Measurements from ENCODE around the gene MCEMP1.
A peak's percentile ranks its signal among the peaks of the same experiment; 100 is the strongest.

Gene MCEMP1

GRCh38 chr19:7676854-7677253 lies at the start of gene MCEMP1:
Gene MCEMP1 (plus strand): TSS chr19:7677090. CDS start chr19:7677121, 31 bp downstream.
- FAIRE-seq = no peak

GRCh38 chr19:7627166-7627565 lies 49.7 kb upstream of the MCEMP1 start:
- FAIRE-seq = no peak

GRCh38 chr19:7628589-7629311 lies 48.1 kb upstream of the MCEMP1 start:
- FAIRE-seq = no peak

DNA sequence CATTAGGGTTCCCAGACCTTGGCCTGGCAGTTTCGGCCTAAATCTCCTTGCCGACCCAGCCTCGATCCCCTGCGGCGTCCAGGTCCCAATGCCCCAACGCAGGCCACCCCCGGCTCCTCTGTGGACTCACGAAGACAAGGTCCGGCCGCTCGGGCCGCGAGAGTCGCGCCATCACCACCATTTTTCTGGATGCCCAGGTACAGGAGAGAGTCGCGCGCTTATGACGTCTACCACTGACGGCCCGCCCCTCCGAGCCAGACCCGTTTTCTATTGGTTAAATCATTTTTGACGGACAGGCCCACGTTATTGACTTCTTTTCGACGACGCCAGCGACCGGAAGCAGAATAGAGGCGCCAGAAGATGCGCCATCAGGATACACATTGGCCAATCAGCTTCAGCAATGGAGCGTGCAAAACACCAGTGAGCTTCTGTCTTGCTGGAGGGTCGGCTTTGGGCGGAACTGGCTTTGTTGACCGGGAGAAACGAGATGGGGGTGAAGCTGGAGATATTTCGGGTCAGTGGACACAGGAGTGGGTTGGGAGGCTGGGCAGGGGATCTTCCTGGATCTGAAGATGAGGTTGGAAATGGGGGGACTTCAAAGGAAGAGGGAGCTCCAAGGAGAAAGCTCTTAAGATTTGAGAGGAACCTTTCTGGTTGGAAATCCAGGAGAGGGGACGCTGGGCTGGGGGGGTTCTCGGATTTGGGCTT lies 47.4 kb upstream of the MCEMP1 start, which contains the start of the genes PET100 and XAB2:
Gene PET100, plus strand, starts transcription at position 447 of the 708 bp plus-strand sequence. Its CDS starts 41 bp downstream, at position 488.
Gene XAB2, minus strand, starts transcription at position 199 of the 708 bp plus-strand sequence. Its CDS starts 18 bp downstream, at position 181.
- FAIRE-seq = peak; percentile 100

GRCh38 chr19:7631577-7631976 lies 45.3 kb upstream of the MCEMP1 start:
- no peak for FAIRE-seq

- FAIRE-seq = no peak
These were observed 44.3 kb upstream of the MCEMP1 start for GRCh38 chr19:7632340-7633203.

- no peak for FAIRE-seq
These were observed 43.2 kb upstream of the MCEMP1 start, which contains the start of gene PCP2 for GRCh38 chr19:7633698-7634097. Gene PCP2 (minus strand): TSS chr19:7633719. CDS start chr19:7633457, 262 bp downstream.

DNA sequence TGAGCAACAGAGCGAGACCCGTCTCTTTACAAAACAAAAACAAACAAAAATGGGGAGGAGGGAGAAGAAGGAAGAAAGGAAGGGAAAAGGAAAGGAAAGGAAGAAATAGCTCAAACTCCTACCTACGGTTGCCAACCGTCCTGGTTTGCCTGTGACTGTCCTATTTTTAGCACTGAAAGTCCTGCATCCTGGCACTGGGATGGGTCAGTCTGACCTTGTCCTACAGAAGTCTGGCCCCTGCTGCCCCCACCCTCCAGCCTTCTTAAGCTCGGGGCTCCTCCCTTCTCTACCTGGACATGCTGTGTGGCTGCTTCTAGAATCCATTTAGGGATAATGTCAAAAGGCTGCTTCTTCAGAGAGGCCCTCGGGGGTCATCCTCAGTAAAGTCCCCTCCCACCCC lies 41.2 kb upstream of the MCEMP1 start:
- no peak for FAIRE-seq

GRCh38 chr19:7636317-7636690 lies 40.6 kb upstream of the MCEMP1 start:
- no peak for FAIRE-seq

DNA sequence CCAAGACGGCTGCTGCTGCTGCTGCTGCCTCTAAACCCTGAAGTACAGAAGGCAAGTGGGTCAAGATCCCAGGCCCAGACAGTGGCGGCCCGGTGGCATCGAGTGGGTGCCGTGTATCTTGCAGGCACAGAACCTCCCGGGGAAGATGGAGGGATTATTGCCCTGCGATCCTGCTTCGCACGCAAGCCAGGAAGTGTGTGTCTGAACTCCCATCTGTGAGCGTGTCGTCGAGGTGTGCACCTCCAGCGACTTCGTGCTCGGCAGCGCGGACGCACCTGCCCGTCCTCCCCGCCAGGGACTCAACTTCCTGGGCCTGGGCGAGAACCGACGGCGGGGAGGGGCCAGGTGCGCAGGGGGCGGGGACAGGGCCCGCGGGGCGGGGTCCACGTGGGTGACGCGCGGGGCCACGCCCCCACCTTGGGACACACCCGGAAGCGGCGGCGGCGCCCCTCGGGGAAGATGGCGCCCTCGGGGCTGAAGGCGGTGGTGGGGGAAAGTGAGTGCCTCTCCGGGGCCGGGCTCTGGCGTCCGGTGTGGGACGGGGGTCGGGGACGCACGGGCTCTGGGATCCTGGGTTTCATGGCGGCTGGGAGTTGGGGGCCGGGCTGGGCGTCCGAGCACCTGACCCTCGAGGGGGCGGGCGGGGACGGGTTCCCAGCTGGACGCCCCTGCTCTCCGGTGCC lies 40.1 kb upstream of the MCEMP1 start, which contains the start of gene STXBP2:
Gene STXBP2, plus strand, starts transcription at position 420 of the 683 bp plus-strand sequence. Its CDS starts 40 bp downstream, at position 460.
- no peak for FAIRE-seq

DNA sequence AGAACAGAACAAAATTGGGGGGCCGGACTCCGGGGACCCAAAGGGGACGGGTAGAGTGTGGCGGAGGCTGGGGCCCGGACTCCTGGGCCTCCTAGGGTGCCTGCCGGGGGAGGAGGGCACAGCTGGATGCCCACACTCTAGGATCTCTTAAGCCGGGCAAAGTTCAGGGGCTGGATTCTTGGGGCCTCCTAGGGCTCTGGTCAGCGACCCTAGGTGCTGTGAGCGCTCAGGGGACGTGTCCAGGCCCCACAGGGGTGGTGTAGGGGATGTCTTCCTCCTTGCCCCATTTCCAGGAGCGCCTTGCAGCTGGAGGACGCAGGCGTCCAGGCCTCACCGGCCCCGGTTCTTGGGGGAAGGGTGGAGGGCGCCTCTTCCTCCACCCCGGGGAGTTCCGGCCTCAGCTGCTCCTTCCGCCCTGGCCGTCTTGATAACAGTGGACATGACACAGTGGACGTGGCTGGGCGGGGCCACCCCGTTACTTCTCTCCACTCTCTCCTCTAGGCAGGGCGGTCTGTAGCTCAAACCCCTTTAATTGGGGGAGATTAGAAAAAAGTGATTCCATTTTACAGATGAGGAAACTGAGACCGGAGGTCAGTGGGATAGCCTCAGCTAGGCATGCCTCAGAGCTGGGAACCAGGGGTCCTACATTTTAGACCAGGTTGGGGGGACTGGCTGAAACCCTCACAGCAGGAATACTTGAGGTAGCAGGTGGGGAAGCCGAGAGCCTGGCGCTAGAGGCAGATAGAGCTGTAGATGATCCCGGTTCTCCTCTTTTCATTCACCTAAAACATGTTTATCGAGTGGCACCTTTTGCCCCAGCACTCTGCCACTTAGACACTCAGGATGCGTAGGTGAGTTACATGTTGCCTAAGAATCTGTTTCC lies 39.3 kb upstream of the MCEMP1 start:
- no peak for FAIRE-seq

DNA sequence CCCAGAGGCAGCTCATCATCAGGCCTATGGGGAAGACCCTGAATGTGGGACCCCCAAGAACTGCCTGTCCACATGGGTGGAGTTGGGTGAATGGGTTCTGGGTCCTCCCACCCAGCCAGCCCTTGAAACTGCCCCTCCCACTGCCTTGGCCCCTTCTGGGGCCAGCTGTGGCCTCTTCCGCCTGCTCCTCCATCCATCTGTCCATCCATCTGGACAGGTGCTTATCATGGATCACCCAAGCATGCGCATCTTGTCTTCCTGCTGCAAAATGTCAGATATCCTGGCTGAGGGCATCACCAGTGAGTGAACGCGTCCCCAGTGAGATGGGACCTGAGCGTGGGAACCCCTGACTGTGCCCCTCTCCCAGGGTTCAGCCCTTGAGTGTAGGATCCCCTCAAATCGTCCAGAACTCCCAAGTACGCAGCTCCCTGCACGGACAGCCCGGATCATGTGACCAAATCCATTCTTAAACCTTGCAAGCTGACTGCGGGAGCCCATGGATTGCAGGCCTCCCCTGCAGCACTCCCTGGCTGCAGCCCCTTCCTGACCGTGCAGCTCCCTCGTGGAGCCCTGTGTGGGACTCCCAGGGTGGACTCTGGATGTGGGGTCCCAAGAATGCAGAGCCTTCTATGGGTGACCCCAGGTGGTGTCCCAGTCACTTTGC lies 38.0 kb upstream of the MCEMP1 start:
- FAIRE-seq = no peak

DNA sequence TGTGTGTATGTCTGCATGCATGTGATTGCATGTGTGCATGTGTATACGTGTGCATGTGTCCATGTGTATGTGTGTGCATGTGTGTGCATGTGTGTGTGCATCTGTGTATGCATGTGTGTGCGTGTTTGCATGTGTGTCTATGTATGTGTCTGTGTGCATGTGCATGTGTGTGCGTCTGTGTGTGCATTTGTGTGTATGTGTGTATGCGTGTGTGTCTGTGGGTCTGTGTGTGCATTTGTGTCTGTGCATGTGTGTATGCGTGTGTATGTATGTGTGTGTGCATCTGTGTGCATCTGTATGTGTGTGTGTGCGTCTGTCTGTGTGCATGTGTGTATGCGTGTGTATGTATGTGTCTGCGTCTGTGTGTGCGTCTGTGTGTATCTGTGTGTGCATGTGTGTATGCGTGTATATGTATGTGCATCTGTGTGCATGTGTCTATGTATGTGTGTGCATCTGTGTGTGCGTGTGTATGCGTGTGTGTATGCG lies 37.0 kb upstream of the MCEMP1 start:
- FAIRE-seq = no peak

DNA sequence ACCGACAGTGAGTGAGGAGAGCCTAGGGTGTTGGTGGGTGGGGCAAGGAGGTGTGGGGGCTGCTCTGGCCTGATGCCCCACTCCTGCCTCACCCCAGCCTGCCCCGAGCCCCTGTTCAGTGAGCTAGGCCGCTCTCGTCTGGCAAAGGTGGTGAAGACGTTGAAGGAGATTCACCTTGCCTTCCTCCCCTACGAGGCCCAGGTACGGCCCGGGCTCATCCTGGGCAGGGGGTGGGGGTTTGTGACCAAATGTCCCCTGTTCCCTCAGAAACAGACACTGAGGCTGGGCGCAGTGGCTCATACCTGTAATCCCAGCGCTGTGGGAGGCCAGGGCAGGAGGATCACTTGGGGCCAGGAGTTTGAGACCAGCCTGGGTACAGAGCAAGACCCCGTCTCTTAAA lies 36.1 kb upstream of the MCEMP1 start:
- FAIRE-seq = no peak

DNA sequence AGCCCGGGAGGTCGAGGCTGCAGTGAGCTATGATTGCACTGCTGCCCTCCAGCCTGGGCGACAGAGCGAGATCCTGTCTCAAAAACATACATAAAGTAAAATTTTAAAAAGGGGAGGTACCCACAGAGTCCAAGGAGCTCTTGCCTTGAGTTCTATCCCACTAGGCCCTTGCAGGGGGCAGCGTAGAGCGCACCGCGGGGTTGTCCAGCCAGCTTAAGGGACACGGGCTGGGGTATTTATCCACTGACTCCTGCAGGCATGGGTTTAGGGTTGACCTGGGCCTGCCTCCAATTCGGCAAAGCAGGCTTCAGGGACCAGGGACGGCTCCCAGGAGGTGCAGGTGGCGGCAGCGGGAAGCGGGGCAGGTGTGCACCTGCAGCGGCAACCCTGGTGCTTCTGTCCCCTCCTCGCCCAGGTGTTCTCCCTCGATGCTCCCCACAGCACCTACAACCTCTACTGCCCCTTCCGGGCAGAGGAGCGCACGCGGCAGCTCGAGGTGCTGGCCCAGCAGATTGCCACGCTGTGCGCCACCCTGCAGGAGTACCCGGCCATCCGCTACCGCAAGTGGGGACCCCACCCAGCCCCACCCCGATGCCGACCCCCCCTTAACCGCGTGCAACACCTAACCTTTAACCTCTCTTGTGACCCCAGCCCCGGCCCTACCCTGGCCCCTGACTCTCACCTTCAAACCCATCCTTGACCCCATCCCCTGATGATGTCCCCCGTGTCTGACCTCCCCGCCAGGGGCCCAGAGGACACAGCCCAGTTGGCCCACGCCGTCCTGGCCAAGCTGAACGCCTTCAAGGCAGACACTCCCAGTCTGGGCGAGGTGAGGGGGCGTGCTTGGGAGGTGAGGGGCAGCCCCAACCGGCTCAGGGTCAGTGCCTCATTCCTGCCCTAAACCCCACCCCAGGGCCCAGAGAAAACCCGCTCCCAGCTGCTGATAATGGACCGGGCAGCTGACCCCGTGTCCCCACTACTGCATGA lies 35.3 kb upstream of the MCEMP1 start:
- FAIRE-seq = no peak

DNA sequence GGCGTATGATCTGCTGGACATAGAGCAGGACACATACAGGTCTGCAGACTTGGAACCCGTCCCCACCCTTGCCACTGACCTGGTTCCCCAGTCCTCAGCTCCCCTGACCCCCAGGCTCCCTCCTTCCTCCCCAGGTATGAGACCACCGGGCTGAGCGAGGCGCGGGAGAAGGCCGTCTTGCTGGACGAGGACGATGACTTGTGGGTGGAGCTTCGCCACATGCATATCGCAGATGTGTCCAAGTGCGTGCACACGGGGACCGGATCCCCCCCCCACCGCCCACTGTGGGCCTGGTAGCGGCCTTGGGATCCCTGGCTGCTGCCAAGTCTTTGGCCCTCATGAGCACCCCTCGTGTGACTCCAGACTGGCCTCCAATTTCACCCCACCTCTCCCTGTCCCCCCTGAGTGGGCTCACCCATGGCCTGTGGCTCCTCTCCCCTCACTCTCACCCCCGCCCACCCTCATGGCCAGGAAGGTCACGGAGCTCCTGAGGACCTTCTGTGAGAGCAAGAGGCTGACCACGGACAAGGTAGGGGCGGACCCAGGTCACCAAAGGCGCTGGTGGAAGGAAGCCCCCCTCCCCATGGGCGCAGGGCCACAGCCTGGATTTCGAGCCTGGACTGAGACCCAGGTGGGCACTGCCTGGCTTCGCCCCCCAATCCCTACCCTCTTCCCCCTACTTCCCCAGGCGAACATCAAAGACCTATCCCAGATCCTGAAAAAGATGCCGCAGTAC lies 34.4 kb upstream of the MCEMP1 start:
- no peak for FAIRE-seq

DNA sequence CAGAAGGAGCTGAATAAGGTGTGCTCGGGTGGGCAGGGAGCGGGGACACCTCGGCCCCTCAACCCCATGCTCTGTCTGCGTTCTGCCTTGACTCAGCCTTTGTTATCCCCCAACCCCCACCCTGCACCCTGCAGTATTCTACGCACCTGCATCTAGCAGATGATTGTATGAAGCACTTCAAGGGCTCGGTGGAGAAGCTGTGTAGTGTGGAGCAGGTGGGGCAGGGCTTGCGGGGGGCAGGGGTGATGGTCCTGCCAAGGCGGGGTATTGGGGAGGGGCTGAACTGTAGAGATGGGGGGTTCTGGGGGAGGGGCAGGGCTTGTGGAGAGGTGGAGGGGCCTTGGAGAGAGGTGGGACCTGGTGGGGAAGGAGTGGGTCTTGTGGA lies 33.9 kb upstream of the MCEMP1 start:
- FAIRE-seq = no peak
